ENCODE measurements around the gene SRP68. TPM values are rescaled to one million over a fixed set of nuclear protein-coding genes. Genes with fewer than 3 reads are reported as not detected.
A peak's percentile ranks its signal among the peaks of the same experiment; 100 is the strongest.

Gene SRP68
- total RNA-seq, 2 experiments from 2014 or later, result 106 to 108 TPM

DNA sequence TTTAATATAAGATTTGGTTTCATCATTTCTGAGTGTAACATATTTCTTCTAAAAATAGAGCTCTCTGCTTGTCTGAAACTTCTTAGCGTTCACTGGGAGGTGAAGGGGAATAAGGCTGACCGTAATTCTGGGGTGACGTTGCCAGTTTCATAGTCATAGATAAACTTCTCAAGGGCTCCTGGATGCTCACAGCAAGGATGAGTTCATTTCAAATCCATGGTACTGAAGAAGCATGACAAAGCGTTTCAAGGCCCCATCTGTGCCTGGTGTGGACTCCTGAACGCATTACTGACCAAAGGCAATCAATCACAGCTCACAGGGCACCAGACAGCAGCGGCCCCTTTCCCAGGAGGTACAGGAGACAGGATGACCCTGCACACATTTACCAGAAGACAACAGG is 33.2 kb downstream of the SRP68 start:
- TF ChIP-seq CTCF (IDR thresholded peaks at IDR 0.05), result no peak
- Histone ChIP-seq H3K9me3 (ENCODE audit: control insufficient read depth in 1 of 2, insufficient read depth in 1 of 2, low read length in 2 of 2) (no peaks in the 10 kb centered on the region), H3K36me3 (ENCODE audit: insufficient read depth, low read length) (peaks cover 61% of the 10 kb centered on the region), H3K27ac (ENCODE audit: low read depth in 1 of 2, low read length in 2 of 2) (no peak overlapping the region), H3K4me1 (ENCODE audit: insufficient read depth, low read length) (no peaks in the 10 kb centered on the region), H3K27me3 (ENCODE audit: control insufficient read depth in 1 of 2, insufficient read depth in 2 of 2, low read length in 2 of 2) (no peaks in the 10 kb centered on the region), H3K4me3 (ENCODE audit: low read length) (no peak overlapping the region)
- ATAC-seq (ENCODE audit: poor library complexity) (no peak), DNase-seq (no peak)
- H3K4me1 Mint-ChIP-seq (ENCODE audit: low read depth), result no peaks in the 10 kb centered on the region
- no peaks in the 10 kb centered on the region for H3K27me3 Mint-ChIP-seq
- no peak overlapping the region for H3K4me3 Mint-ChIP-seq
- H3K27ac Mint-ChIP-seq, result no peak overlapping the region
- CTCF ChIA-PET, result no interaction called here
- H3K9me3 Mint-ChIP-seq, result no peaks in the 10 kb centered on the region
- intact Hi-C loops (cut with DNase I, micrococcal nuclease), result no loop called here
- POLR2A ChIA-PET, result no interaction called here
- peaks cover 62% of the 10 kb centered on the region for H3K36me3 Mint-ChIP-seq (ENCODE audit: low read depth)

DNA sequence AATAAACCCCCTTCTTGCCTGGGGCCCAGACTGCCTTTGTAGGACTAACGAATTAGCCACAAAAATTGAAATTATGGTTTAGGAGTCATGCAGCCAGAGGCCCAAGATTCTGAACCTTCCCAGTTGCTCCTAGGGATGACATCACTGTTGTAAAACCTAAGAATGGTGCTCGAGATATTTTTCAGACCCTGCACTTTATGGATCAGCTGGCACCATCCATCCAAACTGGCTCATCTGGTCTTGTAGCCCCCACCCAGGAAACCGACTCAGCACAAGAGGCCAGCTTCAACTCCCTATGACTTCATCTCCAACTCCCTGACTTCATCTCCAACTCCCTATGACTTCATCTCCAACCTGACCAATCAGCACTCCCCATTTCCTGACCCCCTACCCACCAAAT is 34.3 kb downstream of the SRP68 start:
- Mint-ChIP-seq H3K4me1 (ENCODE audit: low read depth) (no peaks in the 10 kb centered on the region), H3K9me3 (no peaks in the 10 kb centered on the region), H3K27ac (peak overlapping the region; percentile 24), H3K36me3 (ENCODE audit: low read depth) (peaks cover 51% of the 10 kb centered on the region), H3K4me3 (no peak overlapping the region), H3K27me3 (no peaks in the 10 kb centered on the region)
- H3K4me3 ChIP-seq (ENCODE audit: low read length), result no peak overlapping the region
- no peak for TF ChIP-seq CTCF (IDR thresholded peaks at IDR 0.05)
- DNase-seq, result no peak
- H3K36me3 ChIP-seq (ENCODE audit: insufficient read depth, low read length), result peaks cover 50% of the 10 kb centered on the region
- intact Hi-C loops (cut with DNase I, micrococcal nuclease), result no loop called here
- POLR2A ChIA-PET, result no interaction called here
- H3K27me3 ChIP-seq (ENCODE audit: control insufficient read depth in 1 of 2, insufficient read depth in 2 of 2, low read length in 2 of 2), result no peaks in the 10 kb centered on the region
- CTCF ChIA-PET, result no interaction called here
- no peak for ATAC-seq (ENCODE audit: poor library complexity)
- H3K9me3 ChIP-seq (ENCODE audit: control insufficient read depth in 1 of 2, insufficient read depth in 1 of 2, low read length in 2 of 2), result no peaks in the 10 kb centered on the region
- H3K4me1 ChIP-seq (ENCODE audit: insufficient read depth, low read length), result no peaks in the 10 kb centered on the region
- no peak overlapping the region for H3K27ac ChIP-seq (ENCODE audit: low read depth in 1 of 2, low read length in 2 of 2)

DNA sequence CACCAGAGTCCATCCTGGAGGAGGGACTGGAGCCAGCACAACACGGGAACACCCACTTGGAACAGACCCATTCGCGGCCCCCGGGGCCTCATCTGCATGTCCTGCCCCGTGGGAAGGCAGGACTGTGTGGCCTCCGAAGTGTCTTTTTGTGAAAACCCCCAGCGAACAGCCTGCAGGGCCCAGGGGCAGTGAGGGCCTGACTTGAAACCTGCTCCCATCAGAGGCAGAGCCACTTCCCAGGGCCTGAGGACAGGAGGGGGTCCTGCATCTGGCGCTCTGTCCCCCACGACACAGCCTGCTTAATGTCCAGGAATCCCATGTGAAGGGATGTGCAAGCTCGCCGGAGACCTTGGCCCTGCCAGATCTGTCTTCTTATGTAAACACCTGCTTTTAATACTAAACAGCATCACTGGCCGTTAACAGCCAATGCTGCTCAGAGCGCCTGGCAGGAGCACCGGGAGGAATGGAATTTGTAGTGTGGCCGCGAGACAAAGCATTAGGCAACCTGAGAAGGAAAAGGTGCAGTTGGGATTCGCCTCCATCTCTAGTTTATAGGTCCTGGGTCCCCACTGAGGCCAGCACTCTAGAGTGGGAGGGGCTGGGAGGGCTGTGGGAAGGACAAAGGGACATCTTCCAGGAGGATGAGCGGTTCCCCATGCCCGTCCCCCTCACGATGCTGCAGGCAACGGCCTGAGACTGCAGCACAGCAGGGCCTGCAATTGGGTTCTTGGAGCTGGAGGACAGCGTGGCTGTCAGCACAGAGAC is 35.6 kb downstream of the SRP68 start:
- Histone ChIP-seq H3K4me1 (ENCODE audit: insufficient read depth, low read length) (no peaks in the 10 kb centered on the region), H3K4me3 (ENCODE audit: low read length) (no peak overlapping the region), H3K36me3 (ENCODE audit: insufficient read depth, low read length) (peaks cover 38% of the 10 kb centered on the region), H3K9me3 (ENCODE audit: control insufficient read depth in 1 of 2, insufficient read depth in 1 of 2, low read length in 2 of 2) (no peaks in the 10 kb centered on the region), H3K27ac (ENCODE audit: low read depth in 1 of 2, low read length in 2 of 2) (no peak overlapping the region), H3K27me3 (ENCODE audit: control insufficient read depth in 1 of 2, insufficient read depth in 2 of 2, low read length in 2 of 2) (no peaks in the 10 kb centered on the region)
- Mint-ChIP-seq H3K36me3 (ENCODE audit: low read depth) (peaks cover 40% of the 10 kb centered on the region), H3K4me3 (no peak overlapping the region), H3K27ac (no peak overlapping the region), H3K4me1 (ENCODE audit: low read depth) (no peaks in the 10 kb centered on the region), H3K9me3 (no peaks in the 10 kb centered on the region), H3K27me3 (no peaks in the 10 kb centered on the region)
- TF ChIP-seq CTCF (IDR thresholded peaks at IDR 0.05), result no peak
- DNase-seq (no peak), ATAC-seq (ENCODE audit: poor library complexity) (no peak)
- POLR2A ChIA-PET, result no interaction called here
- intact Hi-C loops (cut with DNase I, micrococcal nuclease), result no loop called here
- CTCF ChIA-PET, result no interaction called here
